Lower leg skin (tissue), 3 donors: Measurements from ENCODE around the gene LACRT.

Source experiments
- POLR2A ChIP-seq, 2 donors: fragments of 450-650 bp; IDR thresholded peaks; one replicate each; pipeline ENCODE4 v1.6.1; 2016 to 2017; ENCODE audit warnings: antibody characterized with exemption in 2 of 2, mild to moderate bottlenecking in 1 of 2, moderate library complexity in 1 of 2
- TF ChIP-seq, protein P1 (sequence below), 3 donors: fragments of 450-650 bp; IDR thresholded peaks; one replicate each; pipeline ENCODE4 v1.5.1; 2016; ENCODE audit warnings: antibody characterized with exemption in 3 of 3, mild to moderate bottlenecking in 3 of 3, moderate library complexity in 2 of 3

DNA sequence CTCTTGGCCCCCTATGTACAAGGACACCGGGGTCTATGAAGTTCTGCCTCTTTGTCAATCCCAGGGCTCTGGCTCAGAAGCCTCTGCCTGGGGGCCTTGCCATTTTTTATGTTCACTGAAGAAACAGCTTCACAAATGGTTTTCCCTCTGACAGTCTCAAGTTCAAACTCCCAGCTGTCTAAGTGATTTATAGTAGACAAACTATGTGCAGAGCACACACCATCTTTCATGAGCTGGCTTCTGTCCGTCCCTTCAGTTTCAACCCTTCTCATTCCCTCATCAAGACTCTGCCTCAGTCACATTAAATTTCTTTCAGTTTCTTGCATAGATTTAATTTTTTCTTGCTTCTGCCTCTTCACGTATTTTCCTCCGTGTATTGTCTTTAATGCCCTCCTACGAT, 16.2 kb upstream of the LACRT start:
- TF ChIP-seq, protein P1, sequence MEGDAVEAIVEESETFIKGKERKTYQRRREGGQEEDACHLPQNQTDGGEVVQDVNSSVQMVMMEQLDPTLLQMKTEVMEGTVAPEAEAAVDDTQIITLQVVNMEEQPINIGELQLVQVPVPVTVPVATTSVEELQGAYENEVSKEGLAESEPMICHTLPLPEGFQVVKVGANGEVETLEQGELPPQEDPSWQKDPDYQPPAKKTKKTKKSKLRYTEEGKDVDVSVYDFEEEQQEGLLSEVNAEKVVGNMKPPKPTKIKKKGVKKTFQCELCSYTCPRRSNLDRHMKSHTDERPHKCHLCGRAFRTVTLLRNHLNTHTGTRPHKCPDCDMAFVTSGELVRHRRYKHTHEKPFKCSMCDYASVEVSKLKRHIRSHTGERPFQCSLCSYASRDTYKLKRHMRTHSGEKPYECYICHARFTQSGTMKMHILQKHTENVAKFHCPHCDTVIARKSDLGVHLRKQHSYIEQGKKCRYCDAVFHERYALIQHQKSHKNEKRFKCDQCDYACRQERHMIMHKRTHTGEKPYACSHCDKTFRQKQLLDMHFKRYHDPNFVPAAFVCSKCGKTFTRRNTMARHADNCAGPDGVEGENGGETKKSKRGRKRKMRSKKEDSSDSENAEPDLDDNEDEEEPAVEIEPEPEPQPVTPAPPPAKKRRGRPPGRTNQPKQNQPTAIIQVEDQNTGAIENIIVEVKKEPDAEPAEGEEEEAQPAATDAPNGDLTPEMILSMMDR (IDR thresholded peaks at IDR 0.05) = no peak
- TF ChIP-seq POLR2A (IDR thresholded peaks at IDR 0.05) = no peak
